ENCODE measurements around the gene UST.

DNA sequence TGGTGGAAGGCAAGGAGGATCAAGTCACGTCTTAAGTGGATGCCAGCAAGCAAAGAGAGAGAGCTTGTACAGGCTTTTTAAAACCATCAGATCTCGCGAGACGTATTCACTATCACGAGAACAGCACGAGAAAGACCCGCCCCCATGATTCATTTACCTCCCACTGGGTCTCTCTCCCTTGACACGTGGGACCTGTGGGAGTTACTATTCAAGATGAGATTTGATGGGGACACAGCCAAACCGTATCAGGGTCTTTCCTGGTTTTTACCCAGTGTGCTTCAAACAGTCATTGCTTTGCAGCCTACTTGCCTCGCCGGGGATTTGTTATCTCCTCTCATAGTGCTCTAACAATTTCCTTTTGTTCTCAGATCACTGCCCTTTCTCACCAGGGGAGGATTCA is 108.2 kb downstream of the UST start:
- TF ChIP-seq, protein P1, sequence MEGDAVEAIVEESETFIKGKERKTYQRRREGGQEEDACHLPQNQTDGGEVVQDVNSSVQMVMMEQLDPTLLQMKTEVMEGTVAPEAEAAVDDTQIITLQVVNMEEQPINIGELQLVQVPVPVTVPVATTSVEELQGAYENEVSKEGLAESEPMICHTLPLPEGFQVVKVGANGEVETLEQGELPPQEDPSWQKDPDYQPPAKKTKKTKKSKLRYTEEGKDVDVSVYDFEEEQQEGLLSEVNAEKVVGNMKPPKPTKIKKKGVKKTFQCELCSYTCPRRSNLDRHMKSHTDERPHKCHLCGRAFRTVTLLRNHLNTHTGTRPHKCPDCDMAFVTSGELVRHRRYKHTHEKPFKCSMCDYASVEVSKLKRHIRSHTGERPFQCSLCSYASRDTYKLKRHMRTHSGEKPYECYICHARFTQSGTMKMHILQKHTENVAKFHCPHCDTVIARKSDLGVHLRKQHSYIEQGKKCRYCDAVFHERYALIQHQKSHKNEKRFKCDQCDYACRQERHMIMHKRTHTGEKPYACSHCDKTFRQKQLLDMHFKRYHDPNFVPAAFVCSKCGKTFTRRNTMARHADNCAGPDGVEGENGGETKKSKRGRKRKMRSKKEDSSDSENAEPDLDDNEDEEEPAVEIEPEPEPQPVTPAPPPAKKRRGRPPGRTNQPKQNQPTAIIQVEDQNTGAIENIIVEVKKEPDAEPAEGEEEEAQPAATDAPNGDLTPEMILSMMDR (IDR thresholded peaks at IDR 0.05; ENCODE audit: insufficient read depth, low read length, poor library complexity, severe bottlenecking): no peak
- no peak for TF ChIP-seq EZH2phosphoT487 (conservative IDR thresholded peaks at IDR 0.05; ENCODE audit: low read length)

All from SU-DHL-6 (cell line).